SK-N-SH (cell line): ENCODE data around the gene C11orf54. TPM values are rescaled to one million over a fixed set of nuclear protein-coding genes. Genes with fewer than 3 reads are reported as not detected.

Source experiments
- CTCF ChIA-PET: fragments of 300-600, 350-600 bp; formaldehyde crosslinking; extraction: SDS; loops from one replicate; lab custom pipeline; 2021; lab: Yijun Ruan, JAX
- POLR2A ChIA-PET: fragments of 350-600 bp; sonication (Branson Sonifier 250); formaldehyde crosslinking; extraction: SDS; loops from one replicate; lab custom pipeline; 2020; ENCODE audit warnings: antibody characterized with exemption, inconsistent platforms; lab: Yijun Ruan, JAX
- DNase-seq: peaks from one replicate; pipeline ENCODE4 v3.0.0; 2012
- H2AFZ ChIP-seq: fragments of 200-600 bp; sonication (generic); 2 replicates; pipeline ENCODE4 v1.8.1; 2016; ENCODE audit warnings: antibody characterized with exemption, mild to moderate bottlenecking, low read depth
- H3F3A ChIP-seq: fragments of 200-600 bp; sonication (generic); replicated peaks from 2 replicates; pipeline ENCODE3; 2016; ENCODE audit warnings: antibody characterized with exemption, mild to moderate bottlenecking; ENCODE audit not compliant: insufficient read depth
- H3K27ac ChIP-seq, 2 experiments: fragments of 200-500 bp in 1 of 2; fragments of 200-600 bp in 1 of 2; sonication (Bioruptor generic) in 1 of 2; sonication (generic), shearing (Covaris generic) in 1 of 2; 2 replicates each; pipeline versions ENCODE4 v1.5.1 to v1.6.1; 2014 to 2016; ENCODE audit warnings: low read depth in 2 of 2, inconsistent platforms in 1 of 2, low read length in 1 of 2, mild to moderate bottlenecking in 1 of 2, mixed read lengths in 1 of 2
- H3K27me3 ChIP-seq: fragments of 200-600 bp; sonication (generic), shearing (Covaris generic); 2 replicates; pipeline ENCODE4 v1.6.1; 2016; ENCODE audit warnings: mixed run types; ENCODE audit not compliant: insufficient read depth
- H3K36me3 ChIP-seq, 2 experiments: fragments of 200-500 bp in 1 of 2; fragments of 200-600 bp in 1 of 2; sonication (Bioruptor generic) in 1 of 2; sonication (generic) in 1 of 2; replicated peaks in 1 of 2; 2 replicates each; pipeline versions ENCODE3 to v1.5.1; 2014 to 2016; ENCODE audit warnings: low read length in 1 of 2, mild to moderate bottlenecking in 1 of 2; ENCODE audit not compliant: insufficient read depth in 2 of 2, control insufficient read depth in 1 of 2
- H3K4me1 ChIP-seq, 2 experiments: fragments of 200-500 bp in 1 of 2; fragments of 200-600 bp in 1 of 2; sonication (Bioruptor generic) in 1 of 2; sonication (generic), shearing (Covaris generic) in 1 of 2; 2 replicates each; pipeline versions ENCODE4 v1.5.1 to v1.6.1; 2014 to 2016; ENCODE audit warnings: low read depth in 1 of 2, low read length in 1 of 2, mixed run types in 1 of 2; ENCODE audit not compliant: insufficient read depth in 2 of 2, control insufficient read depth in 1 of 2
- H3K4me2 ChIP-seq: fragments of 200-600 bp; sonication (generic), shearing (Covaris generic); 2 replicates; pipeline ENCODE4 v1.6.1; 2017; ENCODE audit warnings: mixed run types
- H3K4me3 ChIP-seq, 2 experiments: fragments of 200-500 bp in 1 of 2; fragments of 200-600 bp in 1 of 2; sonication (Bioruptor generic) in 1 of 2; sonication (generic), shearing (Covaris generic) in 1 of 2; 2 replicates each; pipeline versions ENCODE4 v1.5.1 to v1.8.1; 2014 to 2016; ENCODE audit warnings: low read depth in 2 of 2, inconsistent platforms in 1 of 2, low read length in 1 of 2, mild to moderate bottlenecking in 1 of 2, mixed read lengths in 1 of 2, moderate library complexity in 1 of 2
- H3K79me2 ChIP-seq: fragments of 200-600 bp; sonication (generic); 2 replicates; pipeline ENCODE4 v1.8.1; 2017; ENCODE audit warnings: mild to moderate bottlenecking; ENCODE audit not compliant: insufficient read depth
- H3K9ac ChIP-seq: fragments of 200-600 bp; sonication (generic); 2 replicates; pipeline ENCODE4 v1.6.1; 2017; ENCODE audit warnings: mixed run types
- H3K9me2 ChIP-seq: fragments of 200-600 bp; sonication (generic); 2 replicates; pipeline ENCODE4 v1.6.1; 2017; ENCODE audit warnings: mixed run types
- H3K9me3 ChIP-seq: fragments of 200-600 bp; sonication (generic); 2 replicates; pipeline ENCODE4 v1.6.1; 2017; ENCODE audit warnings: mixed run types, mild to moderate bottlenecking, moderate library complexity
- H4K20me1 ChIP-seq: fragments of 200-600 bp; sonication (generic); 2 replicates; pipeline ENCODE4 v1.6.1; 2017; ENCODE audit warnings: mild to moderate bottlenecking, mixed run types; ENCODE audit not compliant: insufficient read depth
- CHD2 ChIP-seq: fragments of 150-350 bp; IDR thresholded peaks from 2 replicates; pipeline ENCODE4 v1.6.1; 2018; ENCODE audit warnings: low read length; ENCODE audit not compliant: partially characterized antibody
- EP300 ChIP-seq, 2 experiments: IDR thresholded peaks; 2 replicates each; pipeline versions ENCODE4 v1.4.0 to v1.6.1; 2012; ENCODE audit warnings: borderline replicate concordance in 1 of 2, low read depth in 1 of 2, low read length in 1 of 2
- FOSL2 ChIP-seq: IDR thresholded peaks from 2 replicates; pipeline ENCODE4 v1.4.0; 2012; ENCODE audit warnings: low read depth, mild to moderate bottlenecking, moderate library complexity, borderline replicate concordance
- FOXM1 ChIP-seq: IDR thresholded peaks from 2 replicates; pipeline ENCODE4 v1.4.0; 2012; ENCODE audit warnings: low read depth, mild to moderate bottlenecking
- GATA2 ChIP-seq: sonication (generic); formaldehyde crosslinking; IDR thresholded peaks from 2 replicates; pipeline ENCODE4 v1.5.0; 2020; ENCODE audit warnings: mild to moderate bottlenecking, missing genetic modification reagents
- NFIC ChIP-seq: IDR thresholded peaks from 2 replicates; pipeline ENCODE4 v1.4.0; 2012; ENCODE audit warnings: borderline replicate concordance
- NRF1 ChIP-seq: IDR thresholded peaks from 2 replicates; pipeline ENCODE4 v1.6.1; 2012; ENCODE audit warnings: low read depth, mild to moderate bottlenecking, low read length
- RXRA ChIP-seq: IDR thresholded peaks from 2 replicates; pipeline ENCODE4 v1.4.0; 2012; ENCODE audit warnings: low read depth, mild to moderate bottlenecking, borderline replicate concordance
- YY1 ChIP-seq: IDR thresholded peaks from 2 replicates; pipeline ENCODE4 v1.4.0; 2012; ENCODE audit warnings: low read depth, mild to moderate bottlenecking
- WGBS: methylation state at CpG from one replicate; pipeline ENCODE4 v1.1.6; 2017; ENCODE audit warnings: low lambda C conversion rate; 5-methylcytosine and 5-hydroxymethylcytosine counted together
- polyA plus RNA-seq, 3 experiments: library from polyadenylated mRNA; depleted of rRNA; stranded (reverse); fragments of >200 nt; gene quantifications; 2 replicates each; pipeline ENCODE4 v1.2.3, GENCODE V29; 2012
- small RNA-seq, 7 experiments: library from RNA; depleted of rRNA; stranded (forward); fragments of <200 nt; gene quantifications; one replicate each; pipeline ENCODE3, GENCODE V24; 2012
- TF ChIP-seq, protein P1 (sequence below): IDR thresholded peaks from 2 replicates; pipeline ENCODE4 v1.4.0; 2012; ENCODE audit warnings: low read depth

Gene C11orf54
- polyA plus RNA-seq, 1 of the 3 experiments (the other 2 are of a cell fraction), result 7.7 TPM

DNA sequence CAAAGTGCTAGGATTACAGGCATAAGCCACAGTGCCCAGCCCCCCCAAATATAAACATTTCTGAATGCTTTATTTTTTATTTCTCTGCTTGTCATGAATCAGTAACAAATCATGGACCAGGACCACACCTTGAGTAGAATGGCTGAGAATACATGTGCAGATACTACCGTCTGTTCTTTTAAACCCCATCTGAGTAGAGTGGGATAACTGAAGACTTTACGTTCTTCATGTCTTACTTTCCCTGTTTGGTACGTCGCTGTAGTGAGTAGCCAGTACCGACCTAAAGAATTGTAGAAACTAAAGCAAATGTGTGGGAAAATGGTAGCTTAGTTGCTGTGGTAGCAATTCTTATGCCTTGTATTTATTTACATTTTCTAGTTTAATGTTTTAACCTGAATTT, 72.5 kb downstream of the C11orf54 start:
- H3K36me3 ChIP-seq, result peaks cover 55 to 68% of the 10 kb centered on the region in 2 experiments
- no peak overlapping the region for H2AFZ ChIP-seq
- peaks cover 4% of the 10 kb centered on the region; the same call in 1 of the 2 replicates for H3K79me2 ChIP-seq
- DNase-seq, result no peak
- H3K9me3 ChIP-seq, result no peaks in the 10 kb centered on the region
- 0 out of 2 replicates have a peak, but pooled peaks cover 3% of the 10 kb centered on the region for H4K20me1 ChIP-seq
- CTCF ChIA-PET, result interaction anchor here (1.3 kb wide), 1 partner anchor 107 kb away, joined by 3 read pairs; no protein-coding TSS in a partner anchor
- no peak overlapping the region for H3K4me2 ChIP-seq
- no peak overlapping the region for H3K4me3 ChIP-seq
- H3F3A ChIP-seq, result peaks cover 24% of the 10 kb centered on the region
- H3K9ac ChIP-seq, result no peak overlapping the region
- no peak overlapping the region for H3K27ac ChIP-seq
- WGBS, result 96% methylated on average over 5 of the region's 5 CpGs
- no peaks in the 10 kb centered on the region for H3K27me3 ChIP-seq
- peaks cover 0 to 10% of the 10 kb centered on the region in 2 experiments; a peak in 1 of 4 replicates for H3K4me1 ChIP-seq
- POLR2A ChIA-PET, result no interaction called here
- TF ChIP-seq EP300 (IDR thresholded peaks at IDR 0.05; ENCODE audit: borderline replicate concordance in 1 of 2, low read depth in 1 of 2, low read length in 1 of 2) (no peak), CHD2 (no peak), NFIC (no peak), RXRA (no peak), FOSL2 (no peak), GATA2 (CRISPR knock-in tag) (no peak), FOXM1 (no peak), NRF1 (no peak), YY1 (no peak)
- TF ChIP-seq, protein P1, sequence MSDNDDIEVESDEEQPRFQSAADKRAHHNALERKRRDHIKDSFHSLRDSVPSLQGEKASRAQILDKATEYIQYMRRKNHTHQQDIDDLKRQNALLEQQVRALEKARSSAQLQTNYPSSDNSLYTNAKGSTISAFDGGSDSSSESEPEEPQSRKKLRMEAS, result no peak
- H3K9me2 ChIP-seq, result no peaks in the 10 kb centered on the region

Small RNAs within 50 kb of the gene (small RNA-seq; reads per million reads assigned to genes)
- gene RF00019 (0 reads per million in 7 experiments), gene RF00493 (0 to 26.2 (median 4.8) reads per million in 7 experiments), gene SCARNA9 (0.10 to 10.2 (median 1.6) reads per million in 7 experiments), gene SNORA1 (0 reads per million in 7 experiments), gene SNORA18 (0 reads per million in 7 experiments), gene SNORA25 (0 reads per million in 7 experiments), gene SNORA32 (0 reads per million in 7 experiments), gene SNORA40 (0 reads per million in 7 experiments), gene SNORA8 (0 reads per million in 7 experiments), gene SNORD5 (0 reads per million in 7 experiments), gene SNORD6 (151 to 4,248 (median 753) reads per million in 7 experiments)

Other genes with a start within 250 kb of the C11orf54 start
- gene SMCO4, start 198.3 kb upstream of the C11orf54 start, polyA plus RNA-seq (2012; rRNA removed), result 9.0 and 9.2 TPM in 2 replicates
- 4.3 and 6.0 TPM in 2 replicates for gene CEP295, start 80.0 kb upstream of the C11orf54 start, polyA plus RNA-seq (2012; rRNA removed)
- gene TAF1D, start 177 bp upstream of the C11orf54 start, polyA plus RNA-seq (2012; rRNA removed), result 56.7 and 76.9 TPM in 2 replicates
- gene MED17, start 42.6 kb downstream of the C11orf54 start, polyA plus RNA-seq (2012; rRNA removed), result 19.3 and 19.9 TPM in 2 replicates
- gene VSTM5, start 108.9 kb downstream of the C11orf54 start, polyA plus RNA-seq (2012; rRNA removed), result 0.12 and 0.19 TPM in 2 replicates